ENCODE data around the gene SLC4A5. TPM values are rescaled to one million over a fixed set of nuclear protein-coding genes. Genes with fewer than 3 reads are reported as not detected.

The SLC4A5 gene
- total RNA-seq, 1 experiment from 2014 or later, result 1.8 TPM

- intact Hi-C loops (cut with micrococcal nuclease; ENCODE audit: unreplicated experiment), result no loop called here
- Histone ChIP-seq H3K9me3 (ENCODE audit: low read depth, low read length, poor library complexity, severe bottlenecking) (no peaks in the 10 kb centered on the region), H3K4me1 (ENCODE audit: insufficient read depth, low read length, poor library complexity, severe bottlenecking) (no peaks in the 10 kb centered on the region), H3K4me3 (ENCODE audit: low read depth, low read length, poor library complexity, severe bottlenecking) (no peak overlapping the region), H3K36me3 (ENCODE audit: insufficient read depth, low read length, poor library complexity, severe bottlenecking) (no peaks in the 10 kb centered on the region), H3K27me3 (replicated peaks; ENCODE audit: insufficient read depth, low read depth, low read length, poor library complexity) (no peaks in the 10 kb centered on the region), H3K27ac (ENCODE audit: low read depth, low read length, poor library complexity, severe bottlenecking) (no peak overlapping the region)
- TF ChIP-seq CTCF (conservative IDR thresholded peaks at IDR 0.05; ENCODE audit: low read depth, low read length), result no peak
- TF ChIP-seq EZH2 (IDR thresholded peaks at IDR 0.05; ENCODE audit: borderline replicate concordance, low read depth, low read length, poor library complexity, severe bottlenecking), result no peak
- CTCF ChIA-PET, result no interaction called here
- POLR2A ChIA-PET (ENCODE audit: low non-redundant PET), result no interaction called here
- no peak for DNase-seq (ENCODE audit: low spot score)
- no TSS peak for BruUV-seq (replicated peaks)
Measured at GRCh38 chr2:74286725-74287124, 56.5 kb downstream of the SLC4A5 start.

GRCh38 chr2:74281141-74281975 is 61.9 kb downstream of the SLC4A5 start:
- Histone ChIP-seq H3K4me1 (ENCODE audit: insufficient read depth, low read length, poor library complexity, severe bottlenecking) (no peaks in the 10 kb centered on the region), H3K9me3 (ENCODE audit: low read depth, low read length, poor library complexity, severe bottlenecking) (no peaks in the 10 kb centered on the region), H3K27ac (ENCODE audit: low read depth, low read length, poor library complexity, severe bottlenecking) (no peak overlapping the region), H3K4me3 (ENCODE audit: low read depth, low read length, poor library complexity, severe bottlenecking) (no peak overlapping the region), H3K36me3 (ENCODE audit: insufficient read depth, low read length, poor library complexity, severe bottlenecking) (no peaks in the 10 kb centered on the region), H3K27me3 (replicated peaks; ENCODE audit: insufficient read depth, low read depth, low read length, poor library complexity) (peaks cover 13% of the 10 kb centered on the region)
- BruUV-seq (replicated peaks), result no TSS peak
- intact Hi-C loops (cut with micrococcal nuclease; ENCODE audit: unreplicated experiment), result no loop called here
- TF ChIP-seq EZH2 (IDR thresholded peaks at IDR 0.05; ENCODE audit: borderline replicate concordance, low read depth, low read length, poor library complexity, severe bottlenecking), result no peak
- no peak for TF ChIP-seq CTCF (conservative IDR thresholded peaks at IDR 0.05; ENCODE audit: low read depth, low read length)
- ChIA-PET CTCF (no interaction called here), POLR2A (ENCODE audit: low non-redundant PET) (no interaction called here)
- no peak for DNase-seq (ENCODE audit: low spot score)

GRCh38 chr2:74278694-74279093 is 64.5 kb downstream of the SLC4A5 start:
- no TSS peak for BruUV-seq (replicated peaks)
- no peak overlapping the region for H3K27ac ChIP-seq (ENCODE audit: low read depth, low read length, poor library complexity, severe bottlenecking)
- H3K4me1 ChIP-seq (ENCODE audit: insufficient read depth, low read length, poor library complexity, severe bottlenecking), result no peaks in the 10 kb centered on the region
- intact Hi-C loops (cut with micrococcal nuclease; ENCODE audit: unreplicated experiment), result no loop called here
- no peak overlapping the region for H3K4me3 ChIP-seq (ENCODE audit: low read depth, low read length, poor library complexity, severe bottlenecking)
- no peak for TF ChIP-seq EZH2 (IDR thresholded peaks at IDR 0.05; ENCODE audit: borderline replicate concordance, low read depth, low read length, poor library complexity, severe bottlenecking)
- TF ChIP-seq CTCF (conservative IDR thresholded peaks at IDR 0.05; ENCODE audit: low read depth, low read length), result no peak
- DNase-seq (ENCODE audit: low spot score), result no peak
- H3K36me3 ChIP-seq (ENCODE audit: insufficient read depth, low read length, poor library complexity, severe bottlenecking), result no peaks in the 10 kb centered on the region
- H3K27me3 ChIP-seq (replicated peaks; ENCODE audit: insufficient read depth, low read depth, low read length, poor library complexity), result peaks cover 13% of the 10 kb centered on the region
- no peaks in the 10 kb centered on the region for H3K9me3 ChIP-seq (ENCODE audit: low read depth, low read length, poor library complexity, severe bottlenecking)
- CTCF ChIA-PET, result no interaction called here
- POLR2A ChIA-PET (ENCODE audit: low non-redundant PET), result no interaction called here

Data from A673 (cell line).